ENCODE measurements around the gene NHP2.

The NHP2 gene

DNA sequence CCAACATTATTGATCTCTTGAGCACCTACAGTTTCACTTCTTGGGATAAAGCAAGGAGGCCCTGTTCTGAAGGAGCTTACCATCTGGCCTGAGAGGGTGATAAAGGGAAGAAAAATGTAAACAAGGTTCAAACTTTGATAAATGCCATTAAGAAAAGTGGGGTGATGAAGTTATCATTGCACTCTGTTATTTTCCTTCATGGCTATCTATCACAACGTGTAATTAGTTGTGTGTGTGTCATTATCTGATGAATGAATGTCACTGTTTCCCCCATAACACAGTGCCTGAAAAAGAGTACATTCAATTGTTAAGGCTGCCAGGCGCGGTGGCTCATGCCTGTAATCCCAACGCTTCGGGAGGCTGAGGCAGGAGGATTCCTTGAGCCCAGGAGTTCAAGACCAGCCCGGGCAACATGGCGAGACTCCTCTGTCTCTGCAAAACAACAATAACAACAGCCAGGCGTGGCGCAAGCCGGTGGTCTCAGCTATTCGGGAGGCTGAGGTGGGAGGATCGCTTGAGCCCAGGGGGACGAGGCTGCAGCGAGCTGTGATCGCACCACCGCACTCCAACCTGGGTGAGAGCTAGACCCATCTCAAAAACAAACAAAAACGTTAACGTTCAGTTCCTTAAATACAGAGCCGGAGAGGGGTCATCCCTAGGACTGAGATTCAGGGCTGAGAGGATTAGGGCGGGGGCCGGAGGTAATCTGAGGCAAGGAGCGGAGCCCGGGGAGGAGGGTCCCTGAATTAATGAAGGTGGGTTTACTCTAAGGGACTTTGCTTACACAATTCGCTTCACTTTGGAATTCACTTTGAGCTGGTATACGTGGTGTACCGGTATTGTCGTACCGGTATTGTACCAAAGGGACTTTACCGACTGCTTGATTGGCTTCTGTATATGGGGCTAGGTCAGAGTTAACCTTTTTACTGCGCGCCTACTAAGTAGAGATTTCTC lies 917 bp downstream of the NHP2 start:
- no peak overlapping the region for H4K91ac ChIP-seq (ENCODE audit: low read length)
- H3K9ac ChIP-seq (ENCODE audit: low read length): peak overlapping the region; percentile 97
- no peak overlapping the region for H3K27ac ChIP-seq (ENCODE audit: low read length, poor library complexity, severe bottlenecking)
- H2BK12ac ChIP-seq (ENCODE audit: low read length in 2 of 2): no peak overlapping the region
- H3K4ac ChIP-seq (ENCODE audit: low read depth in 1 of 2, low read length in 2 of 2): peak overlapping the region in 1 of 2 experiments; percentile 33
- no peak overlapping the region for H2BK120ac ChIP-seq (ENCODE audit: low read depth, low read length)
- peaks cover 13% of the 10 kb centered on the region for H3K4me1 ChIP-seq (ENCODE audit: control insufficient read depth, insufficient read depth, low read depth, low read length)
- H3K79me1 ChIP-seq (replicated peaks; ENCODE audit: low read length, poor library complexity, severe bottlenecking): peaks cover 35% of the 10 kb centered on the region
- no peak overlapping the region for H2BK5ac ChIP-seq (ENCODE audit: low read depth, low read length, poor library complexity, severe bottlenecking)
- H3K4me2 ChIP-seq (ENCODE audit: low read length, poor library complexity, severe bottlenecking): peak overlapping the region; percentile 90
- 61% methylated on average over 29 of the region's 31 CpGs for WGBS
- peak overlapping the region; percentile 93 to 98 for H3K4me3 ChIP-seq (ENCODE audit: insufficient read depth in 1 of 2, low read depth in 1 of 2, low read length in 2 of 2)
- H3K18ac ChIP-seq (ENCODE audit: low read depth in 1 of 2, low read length in 2 of 2): no peak overlapping the region
- H3K14ac ChIP-seq (ENCODE audit: low read length in 2 of 2): no peak overlapping the region
- H3K36me3 ChIP-seq (ENCODE audit: control insufficient read depth in 1 of 2, insufficient read depth in 2 of 2, low read depth in 1 of 2, low read length in 2 of 2): peaks cover 37 to 47% of the 10 kb centered on the region in 2 experiments
- no peaks in the 10 kb centered on the region for H3K27me3 ChIP-seq (ENCODE audit: control insufficient read depth in 1 of 2, insufficient read depth in 1 of 2, low read length in 2 of 2)
- H3K9me3 ChIP-seq (ENCODE audit: control insufficient read depth, low read length): no peaks in the 10 kb centered on the region
- H2BK15ac ChIP-seq (ENCODE audit: low read depth, poor library complexity, severe bottlenecking): no peak overlapping the region
- H2AFZ ChIP-seq (ENCODE audit: low read depth, low read length): no peak overlapping the region
- peak overlapping the region; percentile 15 for H2AK5ac ChIP-seq (ENCODE audit: low read length, severe bottlenecking)
- no peak overlapping the region for H3K23ac ChIP-seq (ENCODE audit: low read length in 2 of 2)
- DNase-seq: peak; percentile 19
- peak overlapping the region; percentile 27 for H4K8ac ChIP-seq (ENCODE audit: low read length)

DNA sequence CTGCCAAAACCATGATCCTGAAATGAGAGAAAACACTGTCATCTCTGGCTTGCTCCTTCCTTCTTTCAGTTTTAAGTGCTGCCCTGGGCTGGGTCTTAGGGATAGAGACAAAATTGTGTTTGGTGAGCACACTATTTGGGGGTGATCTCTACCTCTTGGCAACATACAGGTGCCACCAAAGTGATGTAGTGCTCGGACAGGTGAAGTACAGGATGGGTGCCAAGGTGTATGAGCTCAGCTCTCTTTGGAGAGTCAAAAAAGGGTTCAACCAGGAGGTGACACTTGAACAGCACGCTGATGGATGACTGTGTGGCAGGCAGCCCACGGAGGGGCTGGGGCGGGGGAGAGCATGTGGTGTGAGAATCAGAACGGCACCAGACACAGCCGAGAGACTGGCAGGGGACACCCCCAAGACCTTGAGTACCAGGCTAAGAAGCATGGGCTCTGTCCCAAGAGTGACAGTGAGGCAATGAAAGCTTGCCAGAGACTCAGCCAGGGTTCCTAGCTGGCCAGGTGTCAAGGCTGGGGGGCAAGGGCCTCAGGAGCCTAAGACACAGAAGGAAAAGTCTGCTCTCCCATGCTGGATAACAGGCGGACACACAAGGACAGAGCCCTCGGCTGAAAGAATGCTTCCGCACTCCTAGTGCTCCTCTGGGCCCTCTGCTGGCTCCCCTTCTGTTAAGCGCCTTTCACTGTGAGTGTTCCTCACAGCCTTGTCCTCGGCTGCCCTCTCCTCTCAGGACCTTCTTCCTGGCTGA lies 2.5 kb downstream of the NHP2 start:
- Histone ChIP-seq H3K4me2 (ENCODE audit: low read length, poor library complexity, severe bottlenecking) (no peak overlapping the region), H3K9ac (ENCODE audit: low read length) (peak overlapping the region; percentile 97), H2AK5ac (ENCODE audit: low read length, severe bottlenecking) (no peak overlapping the region), H3K18ac (ENCODE audit: low read depth in 1 of 2, low read length in 2 of 2) (no peak overlapping the region), H3K4me1 (ENCODE audit: control insufficient read depth, insufficient read depth, low read depth, low read length) (peaks cover 13% of the 10 kb centered on the region), H3K36me3 (ENCODE audit: control insufficient read depth in 1 of 2, insufficient read depth in 2 of 2, low read depth in 1 of 2, low read length in 2 of 2) (peaks cover 53 to 63% of the 10 kb centered on the region in 2 experiments), H3K27me3 (ENCODE audit: control insufficient read depth in 1 of 2, insufficient read depth in 1 of 2, low read length in 2 of 2) (no peaks in the 10 kb centered on the region), H3K23ac (ENCODE audit: low read length in 2 of 2) (no peak overlapping the region), H2BK12ac (ENCODE audit: low read length in 2 of 2) (no peak overlapping the region), H3K27ac (ENCODE audit: low read length, poor library complexity, severe bottlenecking) (no peak overlapping the region), H3K9me3 (ENCODE audit: control insufficient read depth, low read length) (no peaks in the 10 kb centered on the region), H2BK5ac (ENCODE audit: low read depth, low read length, poor library complexity, severe bottlenecking) (no peak overlapping the region), H4K91ac (ENCODE audit: low read length) (no peak overlapping the region), H3K4ac (ENCODE audit: low read depth in 1 of 2, low read length in 2 of 2) (no peak overlapping the region), H2BK120ac (ENCODE audit: low read depth, low read length) (no peak overlapping the region), H2BK15ac (ENCODE audit: low read depth, poor library complexity, severe bottlenecking) (no peak overlapping the region), H4K8ac (ENCODE audit: low read length) (no peak overlapping the region), H3K4me3 (ENCODE audit: insufficient read depth in 1 of 2, low read depth in 1 of 2, low read length in 2 of 2) (no peak overlapping the region), H2AFZ (ENCODE audit: low read depth, low read length) (no peak overlapping the region), H3K14ac (ENCODE audit: low read length in 2 of 2) (no peak overlapping the region), H3K79me1 (replicated peaks; ENCODE audit: low read length, poor library complexity, severe bottlenecking) (peaks cover 40% of the 10 kb centered on the region)
- DNase-seq: peak; percentile 26
- 89% methylated on average over 11 of the region's 11 CpGs for WGBS

DNA sequence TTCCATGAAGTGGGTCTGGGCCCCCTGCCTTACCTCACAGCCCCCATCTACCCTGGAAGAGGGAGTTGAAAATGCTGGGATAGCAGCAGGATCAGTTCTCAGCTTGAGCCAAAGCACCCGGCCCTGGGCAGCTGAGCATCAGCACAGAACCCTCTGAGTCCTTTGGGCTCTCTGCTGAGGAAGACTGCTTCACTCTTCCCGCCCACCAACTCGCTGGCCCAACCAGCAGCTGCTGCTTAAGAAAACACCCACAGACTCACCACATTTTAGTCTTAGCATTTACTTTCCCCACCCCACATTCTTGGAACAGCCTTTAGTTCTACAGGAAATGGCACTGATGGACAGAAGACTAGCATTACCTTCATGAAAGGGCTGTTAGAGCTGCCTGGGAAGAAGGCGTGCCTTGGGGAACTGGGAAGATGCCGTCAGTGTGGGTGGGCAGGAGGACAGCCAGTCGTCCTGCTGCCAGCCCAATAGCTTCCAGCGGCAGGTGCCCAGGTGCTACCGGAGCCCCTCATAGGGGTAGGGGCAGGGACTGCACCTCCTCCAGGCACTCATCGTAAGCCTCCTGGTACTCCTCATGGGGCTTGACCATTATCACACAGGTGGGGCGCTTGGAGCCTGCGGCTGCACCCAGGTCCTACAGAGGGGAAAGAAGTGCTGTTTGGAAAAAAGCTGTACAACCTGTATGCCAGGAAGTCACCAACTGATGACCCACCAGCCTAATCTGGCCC lies 4.3 kb downstream of the NHP2 start:
- Histone ChIP-seq H3K23ac (ENCODE audit: low read length in 2 of 2) (no peak overlapping the region), H3K4me2 (ENCODE audit: low read length, poor library complexity, severe bottlenecking) (no peak overlapping the region), H2AFZ (ENCODE audit: low read depth, low read length) (no peak overlapping the region), H2BK12ac (ENCODE audit: low read length in 2 of 2) (no peak overlapping the region), H3K27ac (ENCODE audit: low read length, poor library complexity, severe bottlenecking) (no peak overlapping the region), H3K9ac (ENCODE audit: low read length) (peak overlapping the region; percentile 0), H3K9me3 (ENCODE audit: control insufficient read depth, low read length) (no peaks in the 10 kb centered on the region), H3K18ac (ENCODE audit: low read depth in 1 of 2, low read length in 2 of 2) (no peak overlapping the region), H3K4me1 (ENCODE audit: control insufficient read depth, insufficient read depth, low read depth, low read length) (peaks cover 8% of the 10 kb centered on the region), H4K8ac (ENCODE audit: low read length) (no peak overlapping the region), H3K4ac (ENCODE audit: low read depth in 1 of 2, low read length in 2 of 2) (no peak overlapping the region), H3K14ac (ENCODE audit: low read length in 2 of 2) (no peak overlapping the region), H2BK120ac (ENCODE audit: low read depth, low read length) (no peak overlapping the region), H3K79me1 (replicated peaks; ENCODE audit: low read length, poor library complexity, severe bottlenecking) (peaks cover 44% of the 10 kb centered on the region), H3K36me3 (ENCODE audit: control insufficient read depth in 1 of 2, insufficient read depth in 2 of 2, low read depth in 1 of 2, low read length in 2 of 2) (peaks cover 67 to 71% of the 10 kb centered on the region in 2 experiments), H3K27me3 (ENCODE audit: control insufficient read depth in 1 of 2, insufficient read depth in 1 of 2, low read length in 2 of 2) (no peaks in the 10 kb centered on the region), H3K4me3 (ENCODE audit: insufficient read depth in 1 of 2, low read depth in 1 of 2, low read length in 2 of 2) (no peak overlapping the region), H4K91ac (ENCODE audit: low read length) (no peak overlapping the region), H2AK5ac (ENCODE audit: low read length, severe bottlenecking) (no peak overlapping the region), H2BK5ac (ENCODE audit: low read depth, low read length, poor library complexity, severe bottlenecking) (no peak overlapping the region), H2BK15ac (ENCODE audit: low read depth, poor library complexity, severe bottlenecking) (no peak overlapping the region)
- DNase-seq: no peak
- WGBS: 93% methylated on average over 11 of the region's 11 CpGs

Data from mesenchymal stem cell (in vitro differentiated cells and primary cell).